Mammary epithelial cell (primary cell): Measurements from ENCODE around the gene GRPEL2.

Experiments used
- CTCF ChIP-seq, 2 donors: IDR thresholded peaks in 1 of 2; conservative IDR thresholded peaks in 1 of 2; 2 replicates each; pipeline ENCODE4 v1.5.1; 2011 to 2012; ENCODE audit warnings: inconsistent platforms in 2 of 2, low read length in 2 of 2, mild to moderate bottlenecking in 2 of 2, control low read depth in 1 of 2, low read depth in 1 of 2; ENCODE audit not compliant: insufficient read depth in 1 of 2; ENCODE audit errors: extremely low read depth in 1 of 2
- EZH2 ChIP-seq: IDR thresholded peaks from 2 replicates; pipeline ENCODE4 v1.6.1; 2012; ENCODE audit warnings: low read length, inconsistent platforms, borderline replicate concordance

GRCh38 chr5:149360272-149360671, 15.0 kb downstream of the GRPEL2 start:
- TF ChIP-seq CTCF (conservative IDR thresholded peaks at IDR 0.05 in 1 of 2, IDR thresholded peaks at IDR 0.05 in 1 of 2; ENCODE audit: extremely low read depth in 1 of 2, insufficient read depth in 1 of 2, low read depth in 1 of 2, low read length in 2 of 2) (no peak), EZH2 (no peak)
